Common myeloid progenitor, CD34-positive (primary cell): Measurements from ENCODE around the gene AP1AR.
A peak's percentile ranks its signal among the peaks of the same experiment; 100 is the strongest.

Source experiments
- CTCF ChIA-PET: fragments of 350-600 bp; sonication (Branson Sonifier 250); formaldehyde crosslinking; loops from one replicate; lab custom pipeline; 2021; ENCODE audit warnings: antibody characterized with exemption; lab: Charles Lee
- POLR2A ChIA-PET: fragments of 350-600 bp; sonication (Branson Sonifier 250); formaldehyde crosslinking; loops from one replicate; lab custom pipeline; 2021; ENCODE audit warnings: antibody characterized with exemption; lab: Charles Lee
- DNase-seq, 3 donors: peaks; one replicate each; pipeline versions ENCODE4 v3.0.0 to v3.0.0-alpha.2; 2013
- H3K27ac ChIP-seq, 2 experiments: 1 replicate in 1 of 2; 2 replicates in 1 of 2; pipeline ENCODE4 v1.7.0; 2013; ENCODE audit warnings: inconsistent platforms in 2 of 2, low read length in 2 of 2, mild to moderate bottlenecking in 2 of 2, low read depth in 1 of 2, moderate library complexity in 1 of 2; ENCODE audit not compliant: severe bottlenecking in 2 of 2, insufficient read depth in 1 of 2, poor library complexity in 1 of 2
- H3K27me3 ChIP-seq, 5 experiments: replicated peaks in 2 of 5; 1 replicate in 3 of 5; 2 replicates in 2 of 5; pipeline versions ENCODE4 v1.6.1 to v1.7.0; 2013; ENCODE audit warnings: low read length in 4 of 5, mild to moderate bottlenecking in 2 of 5, moderate library complexity in 2 of 5, inconsistent platforms in 1 of 5; ENCODE audit not compliant: insufficient read depth in 5 of 5, control insufficient read depth in 4 of 5
- H3K36me3 ChIP-seq, 4 experiments: 1 replicate in 2 of 4; 2 replicates in 2 of 4; pipeline versions ENCODE4 v1.6.1 to v1.7.0; 2013; ENCODE audit warnings: low read length in 3 of 4, control low read depth in 1 of 4, mild to moderate bottlenecking in 1 of 4; ENCODE audit not compliant: control insufficient read depth in 4 of 4, insufficient read depth in 4 of 4
- H3K4me1 ChIP-seq, 4 experiments: 1 replicate in 3 of 4; 2 replicates in 1 of 4; pipeline versions ENCODE4 v1.6.1 to v1.7.1; 2013; ENCODE audit warnings: low read length in 3 of 4, mild to moderate bottlenecking in 3 of 4, control low read depth in 1 of 4, inconsistent platforms in 1 of 4, moderate library complexity in 1 of 4; ENCODE audit not compliant: control insufficient read depth in 4 of 4, insufficient read depth in 4 of 4; ENCODE audit errors: control extremely low read depth in 1 of 4
- H3K4me3 ChIP-seq, 7 experiments: 1 replicate in 4 of 7; 2 replicates in 3 of 7; pipeline versions ENCODE4 v1.5.1 to v1.7.0; 2013; ENCODE audit warnings: mild to moderate bottlenecking in 7 of 7, low read length in 6 of 7, moderate library complexity in 6 of 7, inconsistent platforms in 2 of 7, low read depth in 2 of 7, control low read depth in 1 of 7; ENCODE audit not compliant: insufficient read depth in 4 of 7, control insufficient read depth in 1 of 7; ENCODE audit errors: extremely low read depth in 1 of 7
- H3K9me3 ChIP-seq, 5 experiments: 1 replicate in 4 of 5; 2 replicates in 1 of 5; pipeline versions ENCODE4 v1.6.1 to v1.7.1; 2013; ENCODE audit warnings: low read length in 4 of 5, mild to moderate bottlenecking in 2 of 5, inconsistent platforms in 1 of 5, low read depth in 1 of 5, moderate library complexity in 1 of 5; ENCODE audit not compliant: control insufficient read depth in 4 of 5, insufficient read depth in 2 of 5; ENCODE audit errors: control extremely low read depth in 1 of 5
- WGBS: methylation state at CpG from one replicate; pipeline ENCODE4 v1.1.5; 2013; ENCODE audit not compliant: insufficient coverage; 5-methylcytosine and 5-hydroxymethylcytosine counted together

The AP1AR gene

GRCh38 chr4:112282860-112283667, 51.5 kb downstream of the AP1AR start:
- Histone ChIP-seq H3K27me3 (no peaks in the 10 kb centered on the region), H3K27ac (no peak overlapping the region), H3K4me1 (peaks cover 17 to 48% (median 33%) of the 10 kb centered on the region in 4 experiments), H3K9me3 (no peaks in the 10 kb centered on the region), H3K4me3 (peak overlapping the region in 2 of 7 experiments; percentile 12 to 81), H3K36me3 (peaks cover 0 to 7% (median 3%) of the 10 kb centered on the region in 4 experiments)
- DNase-seq: no peak
- ChIA-PET CTCF (interaction anchor here (0.7 to 1.3 kb wide), 2 partner anchors 11 to 47 kb away, joined by 3 to 4 read pairs; no protein-coding TSS in a partner anchor), POLR2A (no interaction called here)
- 93% methylated on average over 4 of the region's 4 CpGs for WGBS

DNA sequence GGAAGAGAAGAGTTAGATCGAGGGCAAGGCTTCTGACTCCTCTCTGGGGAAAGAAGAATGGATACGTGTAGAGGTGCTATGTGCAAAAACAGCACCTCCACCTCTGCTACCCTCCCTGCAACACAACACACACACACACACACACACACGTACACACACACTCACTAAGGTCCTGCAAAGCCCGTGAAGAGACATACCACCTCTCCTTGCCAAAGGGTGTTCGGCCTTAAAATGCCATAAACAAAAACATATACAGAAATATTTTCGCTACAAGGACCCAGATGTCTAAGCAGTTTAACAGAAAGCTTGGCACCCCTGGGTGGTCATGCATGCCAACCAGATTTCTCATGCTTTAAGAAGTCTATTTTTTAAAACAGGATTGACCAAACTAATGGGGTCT, 52.6 kb downstream of the AP1AR start:
- Histone ChIP-seq H3K4me1 (peaks cover 17 to 53% (median 39%) of the 10 kb centered on the region in 4 experiments), H3K4me3 (peak overlapping the region in 6 of 7 experiments; percentile 78 to 96 (median 86)), H3K27ac (no peak overlapping the region), H3K27me3 (no peaks in the 10 kb centered on the region), H3K9me3 (no peaks in the 10 kb centered on the region), H3K36me3 (peaks cover 0 to 5% (median 2%) of the 10 kb centered on the region in 4 experiments)
- ChIA-PET CTCF (interaction anchor here (1.3 kb wide), 1 partner anchor 13 kb away, joined by 4 read pairs; no protein-coding TSS in a partner anchor), POLR2A (no interaction called here)
- peak in 1 of 3 donors; percentile 27 for DNase-seq
- WGBS: 63% methylated on average over 2 of the region's 6 CpGs

DNA sequence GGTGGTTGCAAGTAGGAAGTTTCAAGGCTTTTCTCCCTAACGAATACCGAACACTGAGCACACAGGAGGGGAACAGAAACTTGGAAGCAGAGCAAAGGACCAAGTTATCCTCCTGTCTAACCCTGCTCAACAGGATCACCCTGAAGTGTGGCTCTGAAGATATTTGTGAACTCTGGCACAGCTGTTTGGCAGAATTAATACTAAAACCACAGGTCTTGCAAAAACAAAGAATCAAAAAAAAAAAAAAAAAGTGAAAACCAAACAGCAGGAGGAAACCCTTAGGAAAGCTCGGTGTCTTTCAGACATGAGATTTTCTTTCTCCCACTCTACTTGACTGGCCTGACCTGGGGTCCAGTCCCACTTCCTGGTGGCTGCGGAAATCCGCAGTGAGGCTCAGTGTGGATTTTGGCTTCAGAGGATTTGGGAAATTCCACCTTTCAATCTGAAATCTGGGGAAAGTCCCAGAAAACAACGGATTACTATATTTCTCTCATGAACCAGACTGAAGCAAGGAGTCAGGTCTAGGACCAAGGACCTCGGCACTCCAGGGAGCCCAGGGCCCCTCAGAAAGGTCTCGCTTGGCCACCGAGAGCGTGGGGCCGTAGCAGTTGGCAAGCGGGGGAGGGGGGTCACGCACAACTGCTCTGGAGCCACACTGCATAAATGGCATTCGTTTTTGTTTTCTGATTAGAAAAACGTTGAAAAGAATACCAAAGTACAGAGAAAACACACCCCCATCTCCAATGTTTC, 53.2 kb downstream of the AP1AR start:
- Histone ChIP-seq H3K27ac (peak overlapping the region; percentile 59 to 84), H3K9me3 (no peaks in the 10 kb centered on the region), H3K27me3 (no peaks in the 10 kb centered on the region), H3K4me1 (peaks cover 22 to 53% (median 42%) of the 10 kb centered on the region in 4 experiments), H3K4me3 (peak overlapping the region; percentile 72 to 96 (median 85)), H3K36me3 (peaks cover 0 to 5% (median 2%) of the 10 kb centered on the region in 4 experiments)
- 2% methylated on average over 7 of the region's 15 CpGs for WGBS
- DNase-seq: peak in 2 of 3 donors; percentile 44 to 60
- ChIA-PET CTCF (interaction anchor here (1.1 to 2.0 kb wide), 4 partner anchors 10 to 18 kb away, joined by 4 to 10 read pairs (median 6); no protein-coding TSS in a partner anchor), POLR2A (interaction anchor here (0.9 kb wide), 1 partner anchor 18 kb away, joined by 3 read pairs; no protein-coding TSS in a partner anchor)

DNA sequence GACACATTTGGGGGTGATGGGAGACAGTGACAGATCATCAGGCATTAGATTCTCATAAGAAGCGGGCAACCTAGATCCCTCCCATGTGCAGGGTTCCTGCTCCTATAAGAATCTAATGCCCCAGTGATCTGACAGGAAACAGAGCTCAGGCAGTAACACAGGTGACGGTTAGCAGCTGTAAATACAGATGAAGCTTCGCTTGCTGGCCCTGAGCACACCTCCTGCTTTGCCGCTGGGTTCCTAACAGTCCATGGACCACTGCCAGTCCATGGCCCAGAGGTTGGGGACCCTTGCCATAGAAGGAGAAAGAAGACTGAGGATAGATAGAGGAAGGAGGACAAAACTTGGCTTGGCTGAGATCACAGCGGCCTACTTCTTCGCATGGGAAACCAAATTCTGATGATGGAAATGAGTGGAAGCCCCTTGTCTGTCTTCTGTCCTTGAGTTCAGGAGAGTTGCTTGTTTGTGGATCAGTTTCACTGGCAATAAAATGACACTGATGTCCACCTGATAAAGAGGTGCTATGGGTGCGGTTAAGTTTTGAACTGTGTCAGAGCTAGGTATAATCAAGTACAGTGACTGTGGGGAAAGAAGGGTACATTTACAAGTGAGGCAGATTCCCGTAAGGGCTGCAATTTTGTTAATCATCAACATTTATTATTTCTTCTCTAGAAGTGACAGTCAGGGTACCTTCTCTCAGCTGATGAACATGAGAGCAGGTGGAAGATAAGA, 55.8 kb downstream of the AP1AR start:
- Histone ChIP-seq H3K27ac (peak overlapping the region; percentile 18 to 80), H3K27me3 (no peaks in the 10 kb centered on the region), H3K9me3 (no peaks in the 10 kb centered on the region), H3K4me3 (no peak overlapping the region), H3K36me3 (no peaks in the 10 kb centered on the region), H3K4me1 (peaks cover 22 to 55% (median 42%) of the 10 kb centered on the region in 4 experiments)
- DNase-seq: no peak
- CTCF ChIA-PET: interaction anchor here (1.4 to 1.6 kb wide), 2 partner anchors 12 to 16 kb away, joined by 3 to 4 read pairs; no protein-coding TSS in a partner anchor
- 91% methylated on average over 5 of the region's 8 CpGs for WGBS
- POLR2A ChIA-PET: interaction anchor here (0.7 kb wide), 1 partner anchor 33 kb away, joined by 3 read pairs; no protein-coding TSS in a partner anchor

DNA sequence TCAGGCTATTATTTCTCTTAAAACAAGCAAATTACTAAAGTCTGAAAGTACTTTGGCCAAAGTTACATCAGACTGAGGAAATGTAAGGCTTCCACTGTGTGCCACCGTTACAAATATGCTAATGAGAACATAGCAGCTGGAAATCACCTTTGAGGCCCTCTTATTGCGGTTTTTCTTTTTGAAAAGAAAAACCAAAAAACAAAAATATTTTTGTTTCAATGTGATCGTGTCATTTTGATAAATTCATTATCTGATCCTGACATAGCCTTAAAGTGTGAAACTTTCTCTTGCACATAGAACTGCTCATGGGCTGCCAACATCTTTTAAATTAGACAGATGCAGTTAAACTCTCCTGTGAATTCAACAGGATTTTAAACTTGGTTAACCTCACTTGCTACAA, 56.9 kb downstream of the AP1AR start:
- Histone ChIP-seq H3K9me3 (no peaks in the 10 kb centered on the region), H3K27me3 (no peaks in the 10 kb centered on the region), H3K36me3 (no peaks in the 10 kb centered on the region), H3K27ac (peak overlapping the region; percentile 51 to 80), H3K4me1 (peaks cover 22 to 55% (median 41%) of the 10 kb centered on the region in 4 experiments), H3K4me3 (peak overlapping the region in 2 of 7 experiments; percentile 28 to 61)
- peak; percentile 32 to 85 (median 82) for DNase-seq
- POLR2A ChIA-PET: no interaction called here
- 0% methylated on average over 1 of the region's 3 CpGs for WGBS
- CTCF ChIA-PET: interaction anchor here (1.2 to 1.6 kb wide), 3 partner anchors 9 to 34 kb away, joined by 3 read pairs; partner anchors contain the start of gene ALPK1
